Endothelial cell of umbilical vein (primary cell): ENCODE measurements around the gene RALGPS1. TPM values are rescaled to one million over a fixed set of nuclear protein-coding genes. Genes with fewer than 3 reads are reported as not detected.
A peak's percentile ranks its signal among the peaks of the same experiment; 100 is the strongest.

Experiments used
- BruUV-seq: library from RNA; stranded (reverse); fragments of 400-500 nt; replicated peaks from 2 replicates; lab custom pipeline; 2021; lab: Mats Ljungman, UMichigan
- CTCF ChIA-PET: fragments of 300-600, 350-600 bp; sonication (Branson Sonifier 250); formaldehyde crosslinking; loops from one replicate; lab custom pipeline; 2021; ENCODE audit warnings: antibody characterized with exemption, inconsistent platforms; lab: Charles Lee
- POLR2A ChIA-PET: fragments of 300-600, 350-600 bp; sonication (Branson Sonifier 250); formaldehyde crosslinking; loops from one replicate; lab custom pipeline; 2021; ENCODE audit warnings: antibody characterized with exemption, inconsistent platforms; lab: Charles Lee
- DNase-seq: peaks from one replicate; pipeline ENCODE4 v3.0.0-alpha.2; 2011; ENCODE audit warnings: low read depth, low spot score
- FAIRE-seq: peaks from 2 replicates; lab custom pipeline; 2011; peaks lifted over from hg19 to GRCh38; lab: Jason Lieb, UNC
- H2AFZ ChIP-seq: 2 replicates; pipeline ENCODE4 v1.6.0; 2012; ENCODE audit warnings: low read depth, low read length, control low read depth, inconsistent platforms
- H3K27ac ChIP-seq: 2 replicates; pipeline ENCODE4 v1.5.1; 2011; ENCODE audit warnings: low read depth, mild to moderate bottlenecking, control low read depth, low read length, moderate library complexity; ENCODE audit not compliant: insufficient read depth
- H3K27me3 ChIP-seq, 2 experiments: 2 replicates each; pipeline versions ENCODE4 v1.6.0 to v1.6.1; 2011; ENCODE audit warnings: low read length in 2 of 2, mixed read lengths in 1 of 2; ENCODE audit not compliant: control insufficient read depth in 2 of 2, insufficient read depth in 2 of 2
- H3K36me3 ChIP-seq, 2 experiments: 2 replicates in 1 of 2; 3 replicates in 1 of 2; pipeline ENCODE4 v1.5.1; 2011; ENCODE audit warnings: low read length in 2 of 2, mild to moderate bottlenecking in 1 of 2, moderate library complexity in 1 of 2; ENCODE audit not compliant: control insufficient read depth in 2 of 2, insufficient read depth in 2 of 2; ENCODE audit errors: extremely low read depth in 1 of 2
- H3K4me1 ChIP-seq: 3 replicates; pipeline ENCODE4 v1.5.1; 2011; ENCODE audit warnings: mild to moderate bottlenecking, low read length; ENCODE audit not compliant: control insufficient read depth, insufficient read depth; ENCODE audit errors: extremely low read depth
- H3K4me2 ChIP-seq: 2 replicates; pipeline ENCODE4 v1.6.1; 2011; ENCODE audit warnings: low read length, control low read depth, mixed read lengths; ENCODE audit not compliant: insufficient read depth
- H3K4me3 ChIP-seq, 3 experiments: fragments of 200-600 bp in 1 of 3; sonication (generic), shearing (Covaris generic) in 1 of 3; replicated peaks in 1 of 3; 2 replicates each; pipeline ENCODE4 v1.5.1; 2011 to 2016; ENCODE audit warnings: control low read depth in 3 of 3, low read length in 3 of 3, mild to moderate bottlenecking in 2 of 3, inconsistent platforms in 1 of 3, low read depth in 1 of 3, moderate library complexity in 1 of 3; ENCODE audit not compliant: insufficient read depth in 1 of 3
- H3K79me2 ChIP-seq: 2 replicates; pipeline ENCODE4 v1.6.0; 2012; ENCODE audit warnings: low read length, inconsistent platforms; ENCODE audit not compliant: control insufficient read depth, insufficient read depth
- H3K9ac ChIP-seq: replicated peaks from 2 replicates; pipeline ENCODE3; 2011; ENCODE audit warnings: low read length, control low read depth; ENCODE audit not compliant: insufficient read depth; ENCODE audit errors: extremely low read depth
- H3K9me1 ChIP-seq: replicated peaks from 3 replicates; pipeline ENCODE4 v1.6.0; 2011; ENCODE audit warnings: mild to moderate bottlenecking, low read length; ENCODE audit not compliant: control insufficient read depth, insufficient read depth; ENCODE audit errors: extremely low read depth
- H3K9me3 ChIP-seq: replicated peaks from 2 replicates; pipeline ENCODE4 v1.5.1; 2012; ENCODE audit warnings: low read length, inconsistent platforms; ENCODE audit not compliant: control insufficient read depth, insufficient read depth
- H4K20me1 ChIP-seq: replicated peaks from 2 replicates; pipeline ENCODE3; 2011; ENCODE audit warnings: mild to moderate bottlenecking, low read length; ENCODE audit not compliant: control insufficient read depth, insufficient read depth; ENCODE audit errors: extremely low read depth
- CTCF ChIP-seq, 2 donors: IDR thresholded peaks; 1 replicate in 1 of 2; 2 replicates in 1 of 2; pipeline ENCODE4 v1.5.1; 2011; ENCODE audit warnings: low read length in 2 of 2, mild to moderate bottlenecking in 2 of 2, moderate library complexity in 2 of 2, control low read depth in 1 of 2, inconsistent platforms in 1 of 2, low read depth in 1 of 2; ENCODE audit not compliant: insufficient read depth in 1 of 2; ENCODE audit errors: extremely low read depth in 1 of 2
- EZH2 ChIP-seq: IDR thresholded peaks from 2 replicates; pipeline ENCODE4 v1.6.1; 2012; ENCODE audit warnings: borderline replicate concordance, low read depth, mild to moderate bottlenecking, moderate library complexity, low read length, inconsistent platforms; ENCODE audit not compliant: severe bottlenecking
- FOS ChIP-seq: IDR thresholded peaks from 2 replicates; pipeline ENCODE4 v1.6.1; 2011; ENCODE audit warnings: mild to moderate bottlenecking, low read length, moderate library complexity, borderline replicate concordance; ENCODE audit not compliant: insufficient read depth
- GATA2 ChIP-seq: IDR thresholded peaks from 2 replicates; pipeline ENCODE4 v1.7.0; 2011; ENCODE audit warnings: low read depth, mild to moderate bottlenecking, moderate library complexity, mixed read lengths, low read length; ENCODE audit not compliant: insufficient read length, insufficient read depth
- JUN ChIP-seq: IDR thresholded peaks from 2 replicates; pipeline ENCODE4 v1.6.1; 2011; ENCODE audit warnings: borderline replicate concordance, low read depth; ENCODE audit not compliant: insufficient read length, insufficient read depth
- MAX ChIP-seq: IDR thresholded peaks from 2 replicates; pipeline ENCODE4 v1.6.1; 2011; ENCODE audit not compliant: insufficient read depth, insufficient read length
- MYC ChIP-seq: IDR thresholded peaks from one replicate; pipeline ENCODE4 v1.6.1; 2011; ENCODE audit warnings: mild to moderate bottlenecking, low read depth, low read length
- POLR2A ChIP-seq: IDR thresholded peaks from 2 replicates; pipeline ENCODE4 v1.6.1; 2012; ENCODE audit warnings: low read depth, mild to moderate bottlenecking, control low read depth, low read length
- POLR2AphosphoS5 ChIP-seq: IDR thresholded peaks from 2 replicates; pipeline ENCODE4 v1.6.1; 2012; ENCODE audit warnings: low read depth, mild to moderate bottlenecking, control low read depth, low read length, moderate library complexity; ENCODE audit not compliant: insufficient read depth
- dilution Hi-C: fragments of 300-500 bp; cut with MboI; formaldehyde crosslinking; loops from one replicate; pipeline ENCODE4 v1.15.0; 2019; ENCODE audit warnings: low sequenced_read_pairs; ENCODE audit not compliant: extremely low pct_ligation_motif_present
- intact Hi-C: fragments of 100-400 bp; cut with micrococcal nuclease; formaldehyde crosslinking; loops from one replicate; pipeline ENCODE4 v1.10.0; 2022
- polyA plus RNA-seq, 4 experiments: library from polyadenylated mRNA; depleted of rRNA in 3 of 4; stranded (reverse) in 3 of 4; unstranded in 1 of 4; fragments of >200 nt; gene quantifications; 2 replicates each; pipeline versions ENCODE4 v1.2.1 to v1.2.3, GENCODE V29; 2011 to 2012; ENCODE audit warnings: missing spikeins in 1 of 4
- total RNA-seq: library from RNA; stranded (reverse); gene quantifications from 2 replicates; pipeline ENCODE4 v1.2.3, GENCODE V29; 2021

Gene RALGPS1
- total and polyA plus RNA-seq, 2 donors (not counting 3 experiments of a cell fraction or from before 2014, with no cell fraction given), result 3.8 to 5.5 TPM

GRCh38 chr9:126907058-126907457, 7.5 kb upstream of the RALGPS1 start:
- CTCF ChIA-PET, result no interaction called here
- dilution Hi-C loops, result no loop called here
- TF ChIP-seq FOS, result no peak
- TF ChIP-seq POLR2A, result no peak
- no peak for TF ChIP-seq CTCF (IDR thresholded peaks at IDR 0.05; ENCODE audit: extremely low read depth in 1 of 2, insufficient read depth in 1 of 2, low read depth in 1 of 2, low read length in 2 of 2)
- no peak for TF ChIP-seq MAX
- TF ChIP-seq MYC, result no peak

GRCh38 chr9:126915281-126915816, 767 bp downstream of the RALGPS1 start:
- no peak overlapping the region for H2AFZ ChIP-seq
- peaks cover 0 to 1% of the 10 kb centered on the region in 2 experiments for H3K27me3 ChIP-seq
- no TSS peak for BruUV-seq
- DNase-seq (no peak), FAIRE-seq (no peak)
- no peak overlapping the region for H3K9ac ChIP-seq
- POLR2A ChIA-PET, result no interaction called here
- H3K4me3 ChIP-seq, result peak overlapping the region in 1 of 3 experiments; percentile 30
- H3K36me3 ChIP-seq, result no peaks in the 10 kb centered on the region
- no peaks in the 10 kb centered on the region for H4K20me1 ChIP-seq
- H3K9me3 ChIP-seq, result no peaks in the 10 kb centered on the region
- TF ChIP-seq MYC (no peak), GATA2 (no peak), FOS (no peak), POLR2A (no peak), EZH2 (no peak), CTCF (IDR thresholded peaks at IDR 0.05; ENCODE audit: extremely low read depth in 1 of 2, insufficient read depth in 1 of 2, low read depth in 1 of 2, low read length in 2 of 2) (no peak), POLR2AphosphoS5 (no peak), JUN (no peak), MAX (no peak)
- H3K79me2 ChIP-seq, result no peaks in the 10 kb centered on the region
- no peaks in the 10 kb centered on the region for H3K9me1 ChIP-seq
- H3K4me2 ChIP-seq, result no peak overlapping the region
- CTCF ChIA-PET, result interaction anchor here (1.1 to 1.9 kb wide), 5 partner anchors 25 to 71 kb away, joined by 3 to 6 read pairs (median 5); partner anchors contain the start of gene ZBTB34
- H3K27ac ChIP-seq, result no peak overlapping the region
- dilution Hi-C loops, result no loop called here
- intact Hi-C loops, result no loop called here
- H3K4me1 ChIP-seq, result no peaks in the 10 kb centered on the region

More at GRCh38 chr9:126907058-126907457, 7.5 kb upstream of the RALGPS1 start:
- POLR2A ChIA-PET, result no interaction called here
- Histone ChIP-seq H3K9me1 (no peaks in the 10 kb centered on the region), H3K27me3 (peaks cover 0 to 7% of the 10 kb centered on the region in 2 experiments), H3K4me2 (no peak overlapping the region), H3K27ac (no peak overlapping the region), H4K20me1 (no peaks in the 10 kb centered on the region), H3K36me3 (no peaks in the 10 kb centered on the region), H3K9ac (no peak overlapping the region), H2AFZ (no peak overlapping the region), H3K79me2 (no peaks in the 10 kb centered on the region), H3K4me3 (no peak overlapping the region), H3K9me3 (no peaks in the 10 kb centered on the region), H3K4me1 (no peaks in the 10 kb centered on the region)
- FAIRE-seq, result no peak
- no peak for DNase-seq
- no TSS peak for BruUV-seq
- intact Hi-C loops, result no loop called here
